GM18520 (cell line): ENCODE data around the gene ETV2.
"Not testable (repeated sequence)": the region's sequence is repeated elsewhere in the genome, so short reads cannot be mapped to it uniquely, and the experiment has no call there.

Experiments used
- ATAC-seq: cut with Tn5 transposase; IDR thresholded peaks from one replicate; pipeline ENCODE4 v1.9.1; 2021; ENCODE audit not compliant: unreplicated experiment

ETV2 gene

GRCh38 chr19:35628264-35628564 is 13.3 kb upstream of the ETV2 start:
- ATAC-seq = no peak

- peak; percentile 96 for ATAC-seq
These were observed 12.8 kb upstream of the ETV2 start, which contains the start of gene RBM42 for GRCh38 chr19:35628565-35629331. RBM42 (plus strand) TSS chr19:35629036; CDS start chr19:35629154, 118 bp downstream.

GRCh38 chr19:35629332-35629633 is 12.3 kb upstream of the ETV2 start:
- no peak for ATAC-seq

- ATAC-seq = no peak
These were observed 7.7 kb upstream of the ETV2 start for GRCh38 chr19:35633727-35634440.

GRCh38 chr19:35636651-35637050 is 4.9 kb upstream of the ETV2 start:
- ATAC-seq = no peak

GRCh38 chr19:35637165-35637564 is 4.4 kb upstream of the ETV2 start:
- no peak for ATAC-seq

GRCh38 chr19:35639321-35639639 is 2.3 kb upstream of the ETV2 start:
- ATAC-seq = no peak

- ATAC-seq = no peak
These were observed 1.7 kb upstream of the ETV2 start for GRCh38 chr19:35639863-35640262.

- no peak for ATAC-seq
These were observed 767 bp downstream of the ETV2 start for GRCh38 chr19:35642312-35642711.

GRCh38 chr19:35642798-35643254 is 1.3 kb downstream of the ETV2 start:
- ATAC-seq = no peak

GRCh38 chr19:35643255-35644205 is 2.0 kb downstream of the ETV2 start:
- ATAC-seq = peak; percentile 17

GRCh38 chr19:35644206-35644986 is 2.9 kb downstream of the ETV2 start:
- peak; percentile 62 for ATAC-seq

GRCh38 chr19:35644987-35645679 is 3.6 kb downstream of the ETV2 start:
- no peak for ATAC-seq

GRCh38 chr19:35645680-35646511 is 4.4 kb downstream of the ETV2 start:
- no peak for ATAC-seq

GRCh38 chr19:35648017-35648961 is 6.7 kb downstream of the ETV2 start, which contains the start of gene COX6B1:
COX6B1 (plus strand) TSS chr19:35648323; CDS start chr19:35651244, 2,921 bp downstream.
- ATAC-seq = peak; percentile 65

- no peak for ATAC-seq
These were observed 9.0 kb downstream of the ETV2 start for GRCh38 chr19:35650581-35650980.

- not testable (repeated sequence) for ATAC-seq
These were observed 13.3 kb downstream of the ETV2 start for GRCh38 chr19:35654828-35655227.

- ATAC-seq = no peak
These were observed 14.1 kb downstream of the ETV2 start for GRCh38 chr19:35655600-35655999.
